Activated B cell treated with CpG ODN at 0.5 μM for 24 hours (primary cell): ENCODE data around the gene MGAT5. TPM values are rescaled to one million over a fixed set of nuclear protein-coding genes. Genes with fewer than 3 reads are reported as not detected.

ENCODE experiments used
- ATAC-seq: fragments of 200-7000 bp; cut with Tn5 transposase; one replicate; pipeline ENCODE4 v1.10.0; 2021; ENCODE audit warnings: low read depth, mild to moderate bottlenecking, moderate library complexity
- CTCF ChIA-PET: fragments of 350-600 bp; sonication (Branson Sonifier 250); formaldehyde crosslinking; loops from one replicate; lab custom pipeline; 2021; ENCODE audit warnings: antibody characterized with exemption; lab: Charles Lee
- POLR2A ChIA-PET: fragments of 350-600 bp; sonication (Branson Sonifier 250); formaldehyde crosslinking; loops from one replicate; lab custom pipeline; 2021; ENCODE audit warnings: antibody characterized with exemption; lab: Charles Lee
- DNase-seq: peaks from one replicate; pipeline ENCODE4 v3.0.0; 2022
- H3K27ac Mint-ChIP-seq: one replicate; pipeline ENCODE4 v1.8.0; 2020; ENCODE audit warnings: mixed read lengths
- H3K27me3 Mint-ChIP-seq: one replicate; pipeline ENCODE4 v1.8.0; 2021; ENCODE audit warnings: mixed read lengths
- H3K36me3 Mint-ChIP-seq: one replicate; pipeline ENCODE4 v1.8.0; 2021; ENCODE audit warnings: low read depth, mixed read lengths
- H3K4me1 Mint-ChIP-seq: one replicate; pipeline ENCODE4 v1.8.0; 2021; ENCODE audit warnings: mixed read lengths
- H3K4me3 Mint-ChIP-seq: one replicate; pipeline ENCODE4 v1.8.0; 2020; ENCODE audit warnings: mild to moderate bottlenecking, mixed read lengths
- H3K9me3 Mint-ChIP-seq: one replicate; pipeline ENCODE4 v1.8.0; 2020; ENCODE audit warnings: mixed read lengths
- intact Hi-C: fragments of 100-400 bp; cut with micrococcal nuclease; formaldehyde crosslinking; loops from one replicate; pipeline ENCODE4 v1.15.1; 2024
- total RNA-seq: library from RNA; stranded (reverse); gene quantifications from 2 replicates; pipeline ENCODE4 v1.2.3, GENCODE V29; 2022
- TF ChIP-seq, protein P1 (sequence below): fragments of 200-600 bp; IDR thresholded peaks from one replicate; pipeline ENCODE4 v1.8.0; 2022; ENCODE audit warnings: antibody characterized with exemption, mild to moderate bottlenecking

The MGAT5 gene
- total RNA-seq, 1 donor from 2014 or later: 66.7 TPM

DNA sequence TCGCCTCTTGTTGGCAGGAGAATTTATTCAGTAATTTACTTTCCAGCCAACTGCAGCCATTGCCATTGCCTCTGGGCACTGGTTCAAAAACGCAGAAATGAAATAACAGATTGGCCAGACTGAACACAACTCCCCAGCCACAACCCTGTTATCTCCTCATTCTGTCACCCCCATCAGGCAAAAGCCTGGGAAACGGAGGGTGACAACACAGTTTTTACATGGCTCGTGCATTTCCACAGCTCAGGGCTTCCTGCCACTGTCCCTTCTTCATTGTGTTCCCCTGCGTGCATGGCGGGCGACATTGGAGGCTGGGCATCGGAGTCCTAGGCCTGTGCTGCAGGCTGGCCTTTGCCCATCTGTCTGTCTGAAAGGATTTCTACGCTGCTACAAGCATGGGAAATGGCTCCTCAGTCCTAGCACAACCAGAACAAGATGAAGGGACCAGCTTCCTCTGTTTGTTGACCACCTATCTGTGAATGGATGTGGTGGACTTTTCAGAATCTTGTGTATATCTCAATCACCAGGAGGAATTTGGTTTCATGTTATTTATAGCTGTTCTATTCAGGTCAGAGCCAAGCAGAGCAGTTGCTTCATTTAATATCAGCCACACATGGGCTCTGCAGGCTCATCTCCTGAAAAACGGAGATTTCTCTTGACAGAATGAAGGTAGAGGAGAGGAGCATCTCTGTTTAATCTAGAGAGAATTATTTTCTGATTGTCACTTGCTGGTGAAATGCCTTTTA is 107.0 kb downstream of the MGAT5 start:
- TF ChIP-seq, protein P1, sequence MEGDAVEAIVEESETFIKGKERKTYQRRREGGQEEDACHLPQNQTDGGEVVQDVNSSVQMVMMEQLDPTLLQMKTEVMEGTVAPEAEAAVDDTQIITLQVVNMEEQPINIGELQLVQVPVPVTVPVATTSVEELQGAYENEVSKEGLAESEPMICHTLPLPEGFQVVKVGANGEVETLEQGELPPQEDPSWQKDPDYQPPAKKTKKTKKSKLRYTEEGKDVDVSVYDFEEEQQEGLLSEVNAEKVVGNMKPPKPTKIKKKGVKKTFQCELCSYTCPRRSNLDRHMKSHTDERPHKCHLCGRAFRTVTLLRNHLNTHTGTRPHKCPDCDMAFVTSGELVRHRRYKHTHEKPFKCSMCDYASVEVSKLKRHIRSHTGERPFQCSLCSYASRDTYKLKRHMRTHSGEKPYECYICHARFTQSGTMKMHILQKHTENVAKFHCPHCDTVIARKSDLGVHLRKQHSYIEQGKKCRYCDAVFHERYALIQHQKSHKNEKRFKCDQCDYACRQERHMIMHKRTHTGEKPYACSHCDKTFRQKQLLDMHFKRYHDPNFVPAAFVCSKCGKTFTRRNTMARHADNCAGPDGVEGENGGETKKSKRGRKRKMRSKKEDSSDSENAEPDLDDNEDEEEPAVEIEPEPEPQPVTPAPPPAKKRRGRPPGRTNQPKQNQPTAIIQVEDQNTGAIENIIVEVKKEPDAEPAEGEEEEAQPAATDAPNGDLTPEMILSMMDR: no peak
- no peak for DNase-seq

DNA sequence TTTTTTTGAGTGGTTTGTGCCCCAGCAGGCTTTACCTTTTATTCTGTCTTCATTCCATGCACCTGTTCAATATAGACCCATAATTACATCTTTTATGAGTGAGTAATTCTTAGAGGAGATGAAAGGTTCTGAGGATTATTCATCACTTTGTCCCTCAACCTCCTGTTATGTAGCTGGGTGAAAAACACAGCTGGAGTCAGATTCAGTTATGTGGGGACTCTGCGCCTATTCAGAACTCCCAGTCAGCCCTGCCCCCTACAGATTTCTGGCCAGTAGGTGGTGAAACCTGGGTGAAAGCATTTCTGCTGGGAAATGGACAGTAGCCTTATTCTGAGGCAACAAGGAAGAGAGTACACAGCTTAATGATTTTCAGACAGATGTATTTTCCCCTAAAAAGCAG is 107.8 kb downstream of the MGAT5 start:
- peaks cover 88% of the 10 kb centered on the region for H3K36me3 Mint-ChIP-seq
- DNase-seq (no peak), ATAC-seq (no peak)
- H3K4me3 Mint-ChIP-seq: no peak overlapping the region
- TF ChIP-seq, protein P1: no peak
- H3K27ac Mint-ChIP-seq: no peak overlapping the region
- POLR2A ChIA-PET: no interaction called here
- H3K9me3 Mint-ChIP-seq: no peaks in the 10 kb centered on the region
- CTCF ChIA-PET: interaction anchor here (1.4 kb wide), 2 partner anchors 117 to 243 kb away, joined by 4 read pairs; no protein-coding TSS in a partner anchor
- peaks cover under 1% of the 10 kb centered on the region for H3K4me1 Mint-ChIP-seq
- intact Hi-C loops: loop anchor here (2.0 kb wide), 1 partner anchor 15 kb away; no protein-coding TSS in a partner anchor
- H3K27me3 Mint-ChIP-seq: no peaks in the 10 kb centered on the region

More for the DNA sequence above, 107.0 kb downstream of the MGAT5 start:
- Mint-ChIP-seq H3K27me3 (no peaks in the 10 kb centered on the region), H3K4me1 (no peaks in the 10 kb centered on the region), H3K4me3 (no peak overlapping the region), H3K36me3 (peaks cover 90% of the 10 kb centered on the region), H3K9me3 (no peaks in the 10 kb centered on the region), H3K27ac (no peak overlapping the region)
- POLR2A ChIA-PET: no interaction called here
- no peak for ATAC-seq
- CTCF ChIA-PET: interaction anchor here (1.4 kb wide), 2 partner anchors 117 to 242 kb away, joined by 4 read pairs; no protein-coding TSS in a partner anchor
- intact Hi-C loops: loop anchor here (2.0 kb wide), 1 partner anchor 16 kb away; no protein-coding TSS in a partner anchor

DNA sequence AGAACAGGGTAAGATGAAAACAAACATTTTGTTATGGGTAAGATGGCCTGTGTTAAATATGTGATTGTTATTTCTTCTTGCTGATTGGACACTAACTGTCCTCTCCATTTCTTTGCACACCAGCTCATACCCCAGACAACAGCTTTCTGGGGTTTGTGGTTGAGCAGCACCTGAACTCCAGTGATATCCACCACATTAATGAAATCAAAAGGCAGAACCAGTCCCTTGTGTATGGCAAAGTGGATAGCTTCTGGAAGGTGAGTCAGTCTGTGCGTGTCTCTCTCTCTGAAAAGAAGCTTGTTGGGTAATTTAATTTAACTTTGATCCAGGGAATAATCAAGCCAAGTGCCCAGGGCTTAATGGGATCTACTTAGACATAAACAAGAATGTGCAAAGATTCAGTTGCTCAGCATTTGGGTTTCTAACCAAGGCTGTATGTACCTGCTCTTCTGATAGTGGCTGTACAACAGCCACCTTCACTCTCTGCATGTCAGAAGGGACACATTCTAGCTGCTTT is 108.3 kb downstream of the MGAT5 start:
- intact Hi-C loops: no loop called here
- Mint-ChIP-seq H3K4me3 (no peak overlapping the region), H3K27ac (peak overlapping the region; percentile 35), H3K9me3 (no peaks in the 10 kb centered on the region), H3K36me3 (peaks cover 88% of the 10 kb centered on the region), H3K4me1 (peaks cover 6% of the 10 kb centered on the region), H3K27me3 (no peaks in the 10 kb centered on the region)
- no peak for DNase-seq
- ATAC-seq: no peak
- ChIA-PET POLR2A (no interaction called here), CTCF (interaction anchor here (1.4 kb wide), 1 partner anchor 118 kb away, joined by 4 read pairs; no protein-coding TSS in a partner anchor)
- TF ChIP-seq, protein P1: no peak

DNA sequence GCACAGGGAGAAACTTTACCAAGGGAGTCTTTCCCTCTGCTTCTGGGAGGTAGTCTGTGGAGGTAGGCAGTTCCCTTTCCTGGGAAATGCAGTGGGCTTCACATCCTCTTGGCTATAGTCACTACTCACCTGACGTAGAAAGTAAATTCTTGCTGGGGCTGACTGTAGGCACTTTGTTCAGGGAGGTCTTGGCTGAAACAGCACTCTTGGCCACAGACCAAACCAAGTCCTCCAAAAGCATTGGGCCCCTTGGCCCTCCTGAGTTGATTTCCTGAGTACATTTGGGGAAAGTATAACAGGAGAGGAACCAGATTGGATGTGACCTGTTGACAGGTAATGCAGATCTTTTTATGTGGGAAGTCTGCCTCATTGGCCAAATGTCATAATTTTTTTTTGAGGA is 108.9 kb downstream of the MGAT5 start:
- Mint-ChIP-seq H3K27ac (peak overlapping the region; percentile 35), H3K4me1 (peaks cover 10% of the 10 kb centered on the region), H3K9me3 (no peaks in the 10 kb centered on the region), H3K4me3 (no peak overlapping the region), H3K36me3 (peaks cover 88% of the 10 kb centered on the region), H3K27me3 (no peaks in the 10 kb centered on the region)
- DNase-seq (no peak), ATAC-seq (no peak)
- ChIA-PET POLR2A (no interaction called here), CTCF (no interaction called here)
- TF ChIP-seq, protein P1: no peak
- intact Hi-C loops: no loop called here

DNA sequence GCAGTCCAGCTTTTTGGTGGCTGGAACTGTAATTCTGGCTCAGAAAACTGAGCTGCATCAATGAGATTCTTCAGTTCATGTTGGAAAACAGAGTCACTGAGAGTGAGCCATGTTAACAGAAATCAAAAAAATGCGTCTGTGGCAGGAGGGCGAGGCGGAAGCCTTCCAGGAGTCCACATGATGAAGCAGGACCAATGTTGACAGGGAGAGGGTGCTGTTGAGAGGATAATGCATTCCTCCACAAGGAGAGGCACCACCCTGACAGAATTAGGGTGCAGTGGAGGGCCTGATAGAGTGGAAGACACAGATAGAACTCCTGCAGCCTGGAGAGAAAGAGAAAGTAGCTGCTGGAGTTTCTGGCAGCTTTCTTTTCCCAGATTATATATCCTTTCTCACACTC is 111.5 kb downstream of the MGAT5 start:
- Mint-ChIP-seq H3K27me3 (no peaks in the 10 kb centered on the region), H3K9me3 (no peaks in the 10 kb centered on the region), H3K4me3 (no peak overlapping the region), H3K27ac (no peak overlapping the region), H3K36me3 (peaks cover 84% of the 10 kb centered on the region), H3K4me1 (peaks cover 30% of the 10 kb centered on the region)
- DNase-seq: no peak
- intact Hi-C loops: no loop called here
- CTCF ChIA-PET: no interaction called here
- TF ChIP-seq, protein P1: no peak
- no peak for ATAC-seq
- POLR2A ChIA-PET: interaction anchor here (0.6 kb wide), 1 partner anchor 47 kb away, joined by 3 read pairs; no protein-coding TSS in a partner anchor
